ENCODE data around the gene PDE9A.
"Not testable (repeated sequence)": the region's sequence is repeated elsewhere in the genome, so short reads cannot be mapped to it uniquely, and the experiment has no call there.

The PDE9A gene

DNA sequence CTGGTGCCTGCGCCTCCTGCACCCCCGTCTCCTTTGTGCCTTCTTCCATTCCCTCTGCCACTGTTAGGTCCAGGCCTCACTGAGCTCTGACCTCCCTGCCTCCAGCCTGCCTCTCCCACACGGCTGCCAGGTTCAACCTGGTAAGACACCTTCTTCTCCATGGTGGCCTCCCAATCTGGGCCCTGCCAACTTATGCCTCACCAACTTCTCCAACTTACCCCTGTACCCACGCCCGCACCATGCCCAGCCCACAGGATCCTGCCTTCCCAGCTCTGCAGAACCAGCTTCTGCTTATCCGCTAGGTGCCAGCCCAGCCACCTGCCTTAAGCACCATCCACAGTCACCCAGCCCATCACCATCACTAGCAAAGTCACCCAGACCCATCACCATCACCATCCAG, 37.2 kb downstream of the PDE9A start:
- no peak for DNase-seq

DNA sequence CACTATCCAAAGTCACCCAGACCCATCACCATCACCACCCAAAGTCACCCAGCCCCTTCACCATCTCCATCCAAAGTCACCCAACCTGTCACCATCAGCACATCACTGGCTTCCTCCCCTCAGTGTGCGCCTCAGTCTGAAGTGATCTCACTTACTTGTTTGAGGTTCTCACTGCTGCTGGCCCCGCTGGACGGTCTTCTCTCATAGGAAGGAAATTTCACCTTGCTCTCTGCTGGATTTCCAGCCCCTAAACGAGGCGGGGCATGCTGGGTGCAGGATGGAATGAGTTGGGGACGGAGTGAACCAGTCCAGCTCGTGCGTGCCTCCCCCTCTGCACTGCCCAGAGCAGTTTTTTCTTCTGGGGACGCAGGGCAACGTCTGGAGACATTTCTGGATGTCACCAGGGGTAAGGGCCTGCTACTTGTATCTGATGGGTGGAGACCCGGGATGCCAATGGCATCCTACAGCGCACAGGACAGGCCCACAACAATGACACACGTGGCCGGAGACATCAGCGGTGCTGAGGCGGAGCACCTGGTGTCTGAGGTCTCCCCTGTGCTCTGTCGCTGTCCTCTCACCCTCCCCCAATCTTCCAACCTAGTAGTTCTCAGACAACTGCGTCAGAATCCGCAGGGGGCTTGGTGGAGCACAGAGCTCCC, 38.6 kb downstream of the PDE9A start:
- no peak for DNase-seq

DNA sequence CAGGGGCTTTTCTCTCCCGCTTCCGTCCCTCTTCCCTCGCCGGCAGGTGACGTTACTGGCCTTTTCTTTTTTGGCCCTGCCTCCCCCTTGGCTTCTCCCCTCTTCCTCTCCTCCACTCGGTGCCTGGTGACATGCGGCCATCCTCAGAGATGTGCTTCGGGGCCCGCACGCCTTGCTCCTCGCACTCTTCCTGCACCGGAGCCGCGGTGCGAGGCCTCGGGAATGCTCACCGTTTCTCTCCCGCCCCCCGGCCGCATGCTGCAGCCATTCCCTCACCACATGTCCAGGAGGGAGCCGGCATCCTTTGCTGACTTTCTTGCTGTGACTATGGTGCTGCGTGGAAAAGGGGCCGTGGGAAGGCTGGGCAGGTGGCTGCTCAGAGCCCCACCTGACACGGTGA, 39.3 kb downstream of the PDE9A start:
- DNase-seq, result no peak

DNA sequence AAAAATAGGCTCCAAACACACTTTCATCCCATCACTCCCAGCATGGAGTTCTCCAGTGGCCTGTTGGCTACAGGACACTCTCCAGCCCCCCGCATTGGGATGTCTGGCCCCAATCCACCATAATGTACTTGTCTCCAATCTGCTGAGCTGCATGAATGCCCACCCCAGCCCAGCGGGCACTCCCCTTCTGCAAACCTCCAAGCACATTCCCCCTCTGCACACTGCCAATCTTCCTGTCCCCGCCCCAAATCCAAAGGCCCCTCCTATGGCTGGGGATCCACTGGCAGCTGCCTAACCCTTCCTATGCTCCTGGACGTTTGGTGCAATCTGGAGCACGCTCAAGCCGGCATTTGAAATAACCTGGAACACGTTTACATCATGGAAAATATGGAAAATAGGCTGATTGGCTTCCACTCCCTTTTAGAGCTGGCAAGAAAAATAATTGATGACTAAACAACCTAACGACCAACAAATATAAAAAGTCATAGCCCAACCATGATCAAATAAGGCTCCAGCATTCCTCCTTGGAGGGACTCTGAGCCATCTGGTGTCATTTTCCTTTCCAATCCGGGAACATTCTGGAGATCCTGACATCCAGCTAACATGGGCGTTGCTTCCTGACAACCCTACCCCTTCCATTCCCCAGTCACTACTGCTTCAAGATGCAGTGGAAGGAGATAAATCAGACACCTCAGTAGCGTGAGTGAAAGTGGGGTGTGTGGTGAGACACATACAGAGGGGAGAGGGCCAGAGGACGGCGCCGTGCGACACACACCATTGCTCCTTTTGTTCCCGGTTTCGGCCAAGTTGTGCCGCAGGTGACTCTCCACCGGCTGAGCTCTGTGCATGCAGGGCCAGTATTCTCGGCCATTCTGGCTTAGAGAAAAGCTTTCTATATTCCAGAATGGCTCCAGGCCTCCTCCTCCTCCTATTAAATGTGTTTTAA, 41.6 kb downstream of the PDE9A start:
- DNase-seq, result no peak

DNA sequence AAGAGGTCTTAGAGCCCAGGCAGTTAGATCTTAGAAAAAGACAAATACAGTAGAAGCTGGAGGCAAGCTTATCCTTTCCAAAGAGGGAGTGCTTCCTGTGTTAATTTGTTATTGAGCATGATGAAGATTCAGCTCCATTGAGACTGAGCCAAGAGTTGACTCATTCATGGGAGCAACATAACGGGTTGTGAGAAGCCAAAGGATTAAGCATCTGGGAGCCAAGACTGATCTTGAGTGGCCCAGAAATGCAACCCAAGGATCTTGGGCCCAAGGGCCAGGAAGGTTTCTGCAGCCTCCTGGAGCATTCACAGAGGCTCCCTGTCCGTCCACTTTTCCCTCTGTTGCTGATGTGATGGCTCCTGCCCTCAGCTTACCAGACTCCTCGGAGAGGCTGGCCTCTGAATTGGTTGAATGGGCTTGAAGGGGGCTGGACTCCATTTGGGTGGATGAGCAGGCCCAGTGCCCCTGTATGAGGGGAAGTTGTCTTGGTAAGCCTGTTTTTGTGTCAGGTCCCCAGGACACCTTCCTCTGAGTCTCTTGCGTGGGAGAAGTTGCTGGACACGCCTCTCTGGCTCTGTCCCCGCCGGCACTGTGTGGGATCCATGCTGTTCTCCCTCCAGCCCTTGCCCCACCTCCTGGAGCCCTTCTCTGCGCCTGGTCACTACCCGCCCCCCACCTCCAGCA, 42.4 kb downstream of the PDE9A start:
- no peak for DNase-seq

DNA sequence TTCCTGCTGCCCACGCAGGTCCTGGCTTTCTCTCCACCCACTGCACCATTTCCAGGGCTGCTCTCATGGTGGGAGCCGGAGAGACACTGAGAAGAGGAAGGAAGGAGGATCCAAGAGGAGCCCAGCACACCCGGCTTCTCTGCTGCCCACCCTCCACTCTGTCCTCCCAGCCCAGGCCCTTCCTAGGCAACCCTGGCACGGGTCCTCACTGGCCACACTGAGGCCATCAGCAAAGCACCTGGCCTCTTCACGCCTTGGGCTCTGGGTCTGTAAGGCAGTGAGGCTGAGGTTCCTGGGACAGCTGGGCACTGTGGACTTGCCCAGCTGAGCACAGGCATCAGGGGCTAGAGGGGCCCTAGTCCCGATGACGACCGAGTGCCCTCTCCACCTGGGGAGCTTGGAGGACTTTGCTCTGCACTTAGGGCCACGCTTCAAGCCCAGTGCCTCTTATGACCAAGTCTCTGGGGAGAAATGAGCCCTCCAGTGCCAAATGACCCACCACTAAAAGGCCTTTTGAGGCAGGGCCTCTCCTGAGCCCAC, 43.1 kb downstream of the PDE9A start:
- DNase-seq, result no peak

DNA sequence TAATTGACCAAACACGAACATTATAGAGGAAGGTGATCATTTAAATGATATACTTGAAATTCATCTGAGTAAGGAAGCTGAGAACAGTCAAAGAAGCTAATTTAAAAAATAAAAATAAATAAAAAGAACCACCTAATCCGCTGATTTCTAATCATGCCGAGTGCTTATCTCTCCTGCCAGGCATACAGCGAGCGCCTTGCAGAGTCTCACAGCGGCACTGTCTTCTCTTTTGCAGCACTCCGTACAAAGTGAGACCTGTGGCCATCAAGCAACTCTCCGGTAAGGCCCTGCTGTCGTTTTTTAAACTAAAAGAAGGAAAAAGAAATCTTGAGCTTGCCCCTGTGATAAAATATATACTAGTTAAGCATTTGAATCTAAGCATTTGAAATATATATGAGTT, 45.3 kb downstream of the PDE9A start:
- no peak for DNase-seq

DNA sequence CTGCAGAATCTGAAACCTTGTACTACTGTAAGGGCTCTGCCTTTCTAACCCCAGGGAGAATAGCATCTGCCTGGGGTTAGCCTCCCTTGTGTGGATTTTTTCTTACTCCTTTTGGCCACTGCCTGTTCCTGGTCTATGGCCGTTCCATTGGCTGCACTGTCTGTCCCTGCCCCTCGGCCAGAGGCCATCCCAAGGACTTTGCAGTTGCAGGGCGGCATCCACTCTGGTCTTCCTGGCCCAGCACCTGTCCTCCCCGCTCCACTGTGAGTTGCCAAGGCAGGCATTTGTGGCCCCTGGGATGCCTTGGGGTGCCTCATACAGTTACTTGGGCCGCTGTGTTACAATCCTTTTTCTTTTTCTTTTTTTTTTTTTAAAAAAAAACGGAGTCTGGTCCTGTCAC, 45.8 kb downstream of the PDE9A start:
- no peak for DNase-seq

DNA sequence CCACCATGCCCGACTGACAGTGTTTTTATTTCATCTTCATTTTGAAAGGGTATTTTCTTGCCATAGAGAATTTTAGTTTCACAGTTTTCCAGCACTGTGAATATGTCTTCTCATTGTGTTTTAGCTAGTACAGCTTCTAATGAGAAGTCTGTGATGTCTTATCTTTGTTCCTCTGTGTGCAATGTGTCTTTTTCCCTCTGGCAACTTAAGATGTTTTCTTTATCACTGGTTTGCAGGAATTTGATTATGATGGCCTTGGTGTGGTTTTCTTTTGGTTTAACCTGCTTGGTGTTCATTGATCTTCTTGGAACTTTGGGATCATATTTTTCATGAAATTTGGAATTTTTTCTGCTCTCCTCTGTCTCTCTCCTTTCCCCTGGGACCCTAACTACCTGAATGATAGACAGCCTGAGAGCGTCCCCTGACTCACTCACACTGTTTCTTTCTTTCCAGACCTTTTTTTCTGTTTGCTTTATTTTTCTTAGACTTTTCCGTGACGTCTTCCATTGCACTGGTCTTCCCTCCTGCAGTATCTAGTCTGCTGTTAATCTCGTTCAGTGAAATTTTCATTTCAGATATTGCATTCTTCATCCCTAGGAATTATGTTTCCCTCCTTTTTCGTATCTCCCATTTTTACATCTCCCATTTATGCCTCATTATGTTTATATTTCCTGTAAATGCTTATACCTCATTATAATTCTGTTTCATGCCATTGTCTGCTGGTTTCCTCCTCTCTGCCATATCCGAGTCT, 48.5 kb downstream of the PDE9A start:
- DNase-seq, result no peak

DNA sequence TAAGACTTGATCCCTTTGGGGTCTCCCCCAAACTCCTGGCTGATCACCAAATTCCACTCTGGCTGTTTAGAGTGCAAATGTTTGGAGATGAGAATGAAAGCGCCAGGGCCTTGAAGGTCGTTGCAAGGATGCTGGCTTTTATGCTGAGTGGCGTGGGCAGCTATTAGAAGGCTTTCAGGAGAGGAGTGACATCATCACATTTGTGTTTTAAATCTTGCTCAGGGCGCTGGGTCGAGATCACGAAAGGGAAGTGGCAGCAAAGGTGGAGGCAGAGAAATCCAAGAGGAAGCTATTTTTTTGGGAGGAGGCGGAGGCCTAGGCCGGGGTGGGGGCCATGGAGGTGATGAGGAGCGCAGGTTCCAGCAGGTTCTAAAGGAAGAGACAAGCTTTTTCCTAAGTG, 49.3 kb downstream of the PDE9A start:
- no peak for DNase-seq

DNA sequence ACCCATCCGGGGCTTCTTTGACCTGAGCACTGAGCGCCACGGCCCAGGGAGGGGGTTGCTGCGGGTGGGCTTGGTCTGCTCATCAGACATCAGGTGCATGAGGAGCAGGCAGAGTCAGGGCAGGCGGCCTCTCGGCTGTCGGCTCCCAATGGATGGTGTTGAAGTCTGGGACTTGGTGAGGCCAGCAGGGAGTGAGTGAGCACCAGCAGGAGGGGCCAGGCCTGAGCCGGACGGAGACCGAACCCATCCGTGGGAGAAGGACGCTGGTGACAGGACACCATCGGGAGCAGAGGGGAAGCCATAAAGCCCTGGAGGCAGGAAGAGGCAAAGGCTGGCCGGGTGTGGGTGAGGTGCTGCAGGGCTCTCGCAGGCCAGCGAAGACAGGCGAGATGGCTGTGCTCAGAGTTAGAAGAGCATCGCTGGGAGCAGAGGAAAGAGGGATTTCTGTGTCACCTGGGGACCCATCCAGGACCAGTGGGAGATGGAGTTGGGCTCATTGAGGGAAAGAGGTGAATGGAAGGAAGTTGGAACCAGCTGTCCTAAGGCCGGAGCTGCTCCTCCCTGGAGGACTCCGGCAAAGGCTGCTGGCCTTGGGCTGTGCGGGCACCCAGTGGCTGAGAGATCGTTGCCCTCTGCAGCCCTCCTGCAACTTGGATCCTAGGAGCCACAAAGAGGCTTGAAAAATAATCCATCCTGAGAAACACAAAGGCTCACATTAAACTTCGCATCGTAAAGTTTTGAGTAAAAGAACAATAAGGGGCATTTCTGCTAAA, 49.9 kb downstream of the PDE9A start:
- no peak for DNase-seq

DNA sequence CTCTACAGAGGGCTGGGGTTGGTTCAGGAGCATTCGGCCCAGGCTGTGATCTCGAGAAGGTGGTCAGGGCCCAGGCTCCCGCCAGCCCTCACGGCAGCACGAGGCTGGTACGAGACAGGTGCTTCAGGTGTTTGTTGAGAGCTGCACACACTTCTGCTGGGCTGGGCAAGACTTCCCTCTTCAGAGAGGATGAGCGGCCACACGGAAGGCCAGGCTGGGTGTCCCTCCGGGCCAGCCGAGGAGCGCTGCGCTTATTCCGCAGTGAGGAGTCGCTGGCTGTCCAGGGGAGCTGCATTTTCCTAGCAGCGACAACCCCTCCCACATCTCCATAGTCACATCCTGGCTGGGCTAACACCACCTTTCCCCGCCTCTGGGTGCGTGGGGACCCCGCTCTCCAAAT, 50.5 kb downstream of the PDE9A start:
- DNase-seq, result no peak

DNA sequence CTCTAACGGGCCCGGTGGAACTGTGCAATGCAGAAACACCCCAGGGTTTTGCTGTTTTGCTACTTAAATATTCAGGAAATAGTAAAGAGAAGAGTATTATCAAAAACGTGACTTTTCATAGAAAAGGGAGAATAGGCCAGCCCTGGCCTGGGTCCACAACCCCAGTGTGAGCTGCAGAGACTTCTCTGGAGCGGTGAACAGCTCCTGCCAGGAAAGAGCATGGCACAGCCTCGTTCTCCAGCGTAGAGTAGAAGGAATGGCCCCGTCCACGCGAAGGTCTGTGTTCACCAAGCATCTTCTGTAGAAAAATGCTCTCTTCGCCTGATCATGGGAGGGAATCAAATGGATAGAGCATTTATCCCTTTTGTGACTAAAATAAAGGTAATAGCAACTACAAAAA, 51.4 kb downstream of the PDE9A start:
- no peak for DNase-seq

DNA sequence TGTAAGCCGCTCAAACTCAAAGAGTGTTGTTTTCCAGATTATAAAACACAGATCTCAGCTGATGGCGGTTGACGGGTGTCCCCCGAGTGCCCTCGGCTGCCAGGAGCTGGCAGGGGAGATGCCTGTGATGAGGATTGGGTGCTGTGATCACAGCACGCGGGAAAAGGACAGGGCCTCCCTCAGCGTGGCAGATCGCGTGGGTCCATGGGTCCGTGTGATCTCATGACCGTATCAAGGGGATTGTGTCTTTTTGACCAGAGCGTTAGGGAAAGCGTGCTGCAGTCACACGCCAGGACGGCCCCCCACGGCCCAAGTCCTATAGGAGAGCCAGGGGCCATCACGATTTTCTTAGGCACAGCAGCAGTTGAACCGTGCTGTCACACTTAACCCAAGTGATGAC, 51.9 kb downstream of the PDE9A start:
- no peak for DNase-seq

DNA sequence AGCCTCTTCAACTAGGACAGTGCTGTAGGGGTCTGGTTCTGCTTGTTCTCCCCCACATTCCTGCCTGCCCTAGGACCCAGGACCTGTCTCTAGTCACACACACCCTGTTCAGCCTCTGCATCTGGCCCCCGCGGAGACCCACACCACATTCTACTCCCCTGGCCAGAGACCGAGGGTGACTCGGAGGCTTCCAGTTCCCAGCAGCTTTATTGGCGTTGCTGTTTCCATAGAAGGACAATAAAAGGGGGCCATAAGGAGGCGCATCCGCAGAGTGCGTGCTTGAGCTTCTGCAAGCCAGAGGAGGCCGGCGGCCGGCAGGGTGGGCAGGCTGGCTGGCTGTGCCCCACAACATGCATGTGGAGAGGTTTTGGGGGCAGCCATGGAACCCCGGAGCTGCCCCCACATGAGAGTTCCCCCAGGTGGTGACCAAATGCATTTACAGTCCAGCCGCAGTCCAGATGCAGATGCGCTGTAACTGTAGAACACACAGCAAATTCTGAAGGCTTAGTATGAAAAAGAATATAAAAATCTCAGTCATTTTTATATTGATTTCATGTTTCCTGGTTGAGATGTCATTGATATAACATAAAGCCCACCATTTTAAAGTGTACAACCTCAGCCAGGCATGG, 52.4 kb downstream of the PDE9A start:
- no peak for DNase-seq

DNA sequence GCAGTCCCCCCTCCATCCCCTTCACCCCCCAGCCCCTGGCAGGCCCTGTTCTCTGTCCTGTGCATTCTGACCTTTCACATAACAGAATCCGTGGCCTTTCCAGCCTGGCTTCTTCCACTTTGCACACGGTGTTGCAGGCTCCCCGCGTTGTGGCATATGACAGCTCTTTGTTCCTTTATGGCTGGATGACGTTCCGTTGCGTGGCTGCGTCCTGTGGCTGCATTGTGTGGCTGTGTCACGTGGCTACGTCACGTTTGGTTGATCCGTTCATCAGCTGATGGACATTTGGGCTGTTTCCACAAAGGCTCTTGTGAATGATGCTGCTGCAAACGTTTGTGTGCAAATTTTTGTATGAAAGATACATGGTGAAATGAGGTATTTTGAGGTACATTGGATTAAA, 53.3 kb downstream of the PDE9A start:
- DNase-seq, result no peak

DNA sequence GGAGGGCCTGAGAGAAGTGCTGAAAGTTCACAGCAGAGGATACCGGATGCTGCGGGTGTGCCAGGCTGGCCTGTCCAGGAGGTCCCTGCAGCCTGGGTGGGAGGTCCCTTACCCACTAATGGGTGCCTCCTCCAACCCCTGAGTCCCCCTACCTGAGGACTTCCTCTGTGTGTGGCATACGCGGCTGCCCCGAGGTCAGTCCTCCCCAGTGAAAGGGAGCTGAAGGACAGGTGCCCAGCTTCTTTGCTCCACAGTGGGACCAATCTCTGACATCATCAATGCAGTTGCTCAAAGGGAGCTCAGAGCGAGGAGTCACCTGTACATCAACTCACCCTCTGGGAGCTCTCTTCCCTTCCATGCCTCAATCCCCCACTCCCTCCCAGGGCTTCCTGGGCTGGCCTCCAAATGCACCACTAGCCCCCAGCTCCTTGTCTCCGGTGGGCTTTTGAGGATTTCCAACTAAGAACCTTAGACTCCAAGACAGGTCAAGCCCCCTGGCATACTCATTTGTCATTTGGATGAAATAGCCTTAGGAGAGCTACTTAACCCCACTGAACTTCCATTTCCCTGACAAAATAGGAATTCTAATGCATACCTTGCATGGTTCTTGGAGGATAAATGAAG, 53.9 kb downstream of the PDE9A start:
- DNase-seq, result no peak

DNA sequence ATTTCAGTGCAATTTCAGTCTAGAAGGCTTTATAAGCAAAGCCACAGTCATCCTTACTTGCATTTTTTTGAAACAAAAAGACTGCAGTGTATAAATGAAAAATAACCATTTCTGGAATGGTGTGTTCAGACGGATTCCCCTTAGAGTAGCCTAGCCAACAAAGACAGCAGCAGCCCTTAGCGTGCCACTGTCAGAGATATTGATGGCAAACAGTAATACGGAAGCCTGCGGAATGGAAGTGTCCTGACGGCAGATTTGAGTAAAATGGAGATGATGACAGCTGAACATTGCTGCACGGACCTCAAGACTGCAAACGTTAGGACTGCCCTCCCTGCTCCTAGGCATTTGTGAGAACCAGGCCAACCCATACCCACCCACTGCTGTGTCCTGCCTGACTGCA, 54.7 kb downstream of the PDE9A start:
- no peak for DNase-seq

DNA sequence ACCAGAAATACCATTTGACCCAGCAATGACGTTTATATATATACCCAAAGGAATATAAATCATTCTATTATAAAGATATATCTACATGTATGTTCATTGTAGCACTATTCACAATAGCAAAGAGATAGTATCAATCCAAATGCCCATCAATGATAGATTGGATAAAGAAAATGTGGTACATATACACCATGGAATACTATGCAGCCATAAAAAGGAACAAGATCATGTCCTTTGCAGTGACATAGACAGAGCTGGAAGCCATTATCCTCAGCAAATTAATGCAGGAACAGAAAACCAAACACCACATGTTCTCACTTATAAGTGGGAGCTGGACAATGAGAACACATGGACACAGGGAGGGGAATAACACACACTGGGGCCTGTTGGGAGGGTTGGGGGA, 55.5 kb downstream of the PDE9A start:
- DNase-seq, result not testable (repeated sequence)

DNA sequence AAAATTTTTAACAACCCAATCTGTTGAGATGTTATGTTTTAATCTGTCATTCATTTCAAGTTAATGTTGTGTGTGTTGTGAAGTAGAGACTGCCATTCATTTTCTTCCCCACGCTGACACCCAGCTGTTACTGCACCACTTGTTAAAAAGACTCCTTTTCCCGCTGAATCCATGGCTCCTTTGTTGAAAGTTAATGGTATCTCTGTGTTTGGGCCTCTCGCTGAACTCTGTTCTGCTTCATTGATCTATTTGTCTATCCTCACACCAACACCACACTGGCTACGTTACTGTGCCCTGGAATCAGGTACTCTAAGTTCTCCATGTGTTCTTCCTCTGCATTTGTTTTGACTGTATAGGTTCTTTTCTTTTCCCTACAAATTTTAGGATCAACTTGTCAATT, 58.2 kb downstream of the PDE9A start:
- no peak for DNase-seq

DNA sequence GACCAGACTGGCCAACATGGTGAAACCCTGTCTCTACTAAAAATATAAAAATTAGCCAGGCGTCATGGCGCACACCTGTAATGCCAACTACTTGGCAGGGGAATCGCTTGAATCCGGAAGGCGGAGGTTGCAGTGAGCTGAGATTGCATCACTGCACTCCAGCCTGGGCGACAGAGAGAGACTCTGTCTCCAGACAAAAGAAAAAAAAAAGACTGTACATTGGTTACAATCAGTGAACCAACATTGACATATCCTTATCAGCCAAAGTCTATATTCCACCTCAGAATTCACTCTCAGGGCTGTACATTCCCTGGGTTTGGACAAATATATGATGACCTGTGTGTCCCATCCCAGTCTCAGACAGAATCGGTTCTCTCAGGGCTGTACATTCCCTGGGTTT, 62.0 kb downstream of the PDE9A start:
- DNase-seq, result not testable (repeated sequence)

All from NCI-H1694 (cell line).